WERI-Rb-1 (cell line): ENCODE data around the gene ROR1.

Experiments used
- DNase-seq: peaks from one replicate; pipeline ENCODE4 v3.0.0-alpha.2; 2020
- H3K27ac ChIP-seq: fragments of 250-450 bp; sonication (Bioruptor Pico); 2 replicates; pipeline ENCODE4 v1.5.1; 2020; ENCODE audit warnings: mild to moderate bottlenecking, moderate library complexity
- H3K27me3 ChIP-seq: fragments of 250-450 bp; sonication (Bioruptor Pico); 2 replicates; pipeline ENCODE4 v1.5.1; 2021; ENCODE audit warnings: mild to moderate bottlenecking, low read depth, moderate library complexity; ENCODE audit not compliant: insufficient read depth, severe bottlenecking
- H3K36me3 ChIP-seq: fragments of 250-450 bp; sonication (Bioruptor Pico); 2 replicates; pipeline ENCODE4 v1.5.1; 2020; ENCODE audit warnings: mild to moderate bottlenecking, moderate library complexity
- H3K4me3 ChIP-seq: 2 replicates; pipeline ENCODE4 v1.5.1; 2011; ENCODE audit warnings: low read depth, mild to moderate bottlenecking, control low read depth, low read length
- H3K9me3 ChIP-seq: fragments of 250-450 bp; sonication (Bioruptor Pico); 2 replicates; pipeline ENCODE4 v1.5.1; 2021; ENCODE audit warnings: mild to moderate bottlenecking, moderate library complexity; ENCODE audit not compliant: severe bottlenecking
- TF ChIP-seq, protein P1 (sequence below): IDR thresholded peaks from 2 replicates; pipeline ENCODE4 v1.5.1; 2011; ENCODE audit warnings: low read depth, mild to moderate bottlenecking, control low read depth, inconsistent platforms, low read length

The ROR1 gene

DNA sequence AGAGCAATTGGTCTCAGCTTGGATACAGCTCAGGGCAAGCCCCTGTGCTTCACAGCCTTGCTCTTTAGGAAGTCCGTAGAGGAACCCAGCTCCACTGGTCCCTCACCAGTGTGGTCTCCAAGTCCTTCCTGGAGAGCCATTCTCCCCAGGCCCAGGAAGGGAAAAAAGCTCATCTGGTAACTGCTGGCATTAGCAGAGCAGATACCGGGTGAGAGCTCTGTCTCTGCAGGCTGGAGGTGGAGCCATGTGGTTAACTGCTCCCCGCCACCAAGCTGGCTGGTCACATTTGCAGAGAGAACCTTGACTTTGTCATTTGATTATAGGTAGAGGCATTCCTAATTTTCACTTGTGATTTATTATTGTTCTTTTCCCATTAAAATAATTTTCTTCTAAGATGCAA is 169.6 kb downstream of the ROR1 start:
- Histone ChIP-seq H3K27ac (no peak overlapping the region), H3K4me3 (no peak overlapping the region), H3K9me3 (no peaks in the 10 kb centered on the region), H3K27me3 (no peaks in the 10 kb centered on the region), H3K36me3 (no peaks in the 10 kb centered on the region)
- TF ChIP-seq, protein P1, sequence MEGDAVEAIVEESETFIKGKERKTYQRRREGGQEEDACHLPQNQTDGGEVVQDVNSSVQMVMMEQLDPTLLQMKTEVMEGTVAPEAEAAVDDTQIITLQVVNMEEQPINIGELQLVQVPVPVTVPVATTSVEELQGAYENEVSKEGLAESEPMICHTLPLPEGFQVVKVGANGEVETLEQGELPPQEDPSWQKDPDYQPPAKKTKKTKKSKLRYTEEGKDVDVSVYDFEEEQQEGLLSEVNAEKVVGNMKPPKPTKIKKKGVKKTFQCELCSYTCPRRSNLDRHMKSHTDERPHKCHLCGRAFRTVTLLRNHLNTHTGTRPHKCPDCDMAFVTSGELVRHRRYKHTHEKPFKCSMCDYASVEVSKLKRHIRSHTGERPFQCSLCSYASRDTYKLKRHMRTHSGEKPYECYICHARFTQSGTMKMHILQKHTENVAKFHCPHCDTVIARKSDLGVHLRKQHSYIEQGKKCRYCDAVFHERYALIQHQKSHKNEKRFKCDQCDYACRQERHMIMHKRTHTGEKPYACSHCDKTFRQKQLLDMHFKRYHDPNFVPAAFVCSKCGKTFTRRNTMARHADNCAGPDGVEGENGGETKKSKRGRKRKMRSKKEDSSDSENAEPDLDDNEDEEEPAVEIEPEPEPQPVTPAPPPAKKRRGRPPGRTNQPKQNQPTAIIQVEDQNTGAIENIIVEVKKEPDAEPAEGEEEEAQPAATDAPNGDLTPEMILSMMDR: no peak
- DNase-seq: no peak

DNA sequence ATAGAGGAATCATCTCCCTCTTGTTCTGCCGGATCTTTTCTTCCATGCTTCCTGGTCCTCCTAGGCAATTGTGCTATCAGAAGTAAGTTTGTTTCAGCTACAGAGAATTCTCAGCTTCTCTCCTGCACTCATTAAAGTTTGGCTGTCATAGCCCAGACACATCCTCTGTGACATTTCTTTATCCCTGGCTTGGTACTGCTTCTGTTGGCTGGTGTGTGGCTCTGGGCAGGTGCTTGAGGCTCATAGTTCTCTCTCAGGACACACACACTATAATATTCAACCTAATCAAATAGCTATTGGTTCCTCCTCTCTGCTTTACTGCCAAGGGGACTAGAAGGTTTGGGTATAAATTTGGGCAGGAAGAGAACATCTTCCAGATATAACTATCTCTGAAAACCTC is 172.1 kb downstream of the ROR1 start:
- TF ChIP-seq, protein P1: no peak
- DNase-seq: no peak
- H3K9me3 ChIP-seq: no peaks in the 10 kb centered on the region
- H3K27ac ChIP-seq: no peak overlapping the region
- no peak overlapping the region for H3K4me3 ChIP-seq
- no peaks in the 10 kb centered on the region for H3K27me3 ChIP-seq
- H3K36me3 ChIP-seq: no peaks in the 10 kb centered on the region

DNA sequence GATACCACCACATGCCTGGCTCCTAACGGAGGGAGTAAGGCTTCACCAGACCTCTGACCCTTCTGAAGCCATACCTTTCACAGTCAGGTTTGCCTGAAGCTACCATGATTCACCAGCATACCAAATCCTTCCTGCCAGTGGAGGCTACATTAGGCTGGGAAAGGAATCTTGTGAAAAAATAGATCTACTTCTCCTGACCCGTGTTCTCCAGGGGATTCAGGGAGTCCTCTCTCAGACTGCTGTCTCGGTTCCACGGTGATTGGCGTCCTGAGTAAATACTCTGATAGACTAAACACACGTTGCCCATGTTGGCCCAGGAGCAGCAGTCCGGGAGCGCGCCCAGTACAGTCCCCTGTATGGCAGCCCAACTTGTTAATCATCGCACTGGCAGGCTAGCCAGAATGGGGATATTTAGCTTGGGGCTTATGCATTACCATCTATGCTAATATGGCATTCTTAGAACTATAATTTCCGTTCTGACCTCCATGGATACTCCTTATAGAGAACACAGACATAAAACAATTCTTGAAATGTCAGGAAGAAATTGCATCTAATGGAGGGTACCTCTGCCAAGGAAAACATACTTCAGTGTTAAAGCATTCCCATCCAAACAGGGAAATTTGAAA is 173.2 kb downstream of the ROR1 start:
- TF ChIP-seq, protein P1: no peak
- no peaks in the 10 kb centered on the region for H3K9me3 ChIP-seq
- H3K27me3 ChIP-seq: no peaks in the 10 kb centered on the region
- no peak for DNase-seq
- no peak overlapping the region for H3K4me3 ChIP-seq
- no peaks in the 10 kb centered on the region for H3K36me3 ChIP-seq
- H3K27ac ChIP-seq: no peak overlapping the region

DNA sequence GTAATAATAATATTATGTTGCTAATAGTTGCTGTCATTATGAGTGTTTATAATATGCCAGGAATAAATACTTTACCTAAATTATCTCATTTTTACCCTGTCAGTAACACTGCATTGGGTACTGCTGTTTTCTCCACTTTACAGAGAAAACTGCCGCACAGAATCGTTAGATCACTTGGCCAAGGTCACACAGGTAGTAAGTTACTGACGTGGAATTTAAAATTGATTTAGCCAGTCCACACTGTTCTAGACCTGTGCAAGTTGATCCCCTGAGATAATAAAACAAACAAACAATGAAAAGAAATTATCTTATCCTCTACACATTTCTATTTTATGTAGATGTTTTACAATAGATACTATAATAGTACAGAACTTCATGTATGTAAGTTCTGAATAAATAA is 174.1 kb downstream of the ROR1 start:
- H3K27ac ChIP-seq: no peak overlapping the region
- no peaks in the 10 kb centered on the region for H3K27me3 ChIP-seq
- no peaks in the 10 kb centered on the region for H3K9me3 ChIP-seq
- no peak overlapping the region for H3K4me3 ChIP-seq
- TF ChIP-seq, protein P1: no peak
- no peak for DNase-seq
- no peaks in the 10 kb centered on the region for H3K36me3 ChIP-seq

DNA sequence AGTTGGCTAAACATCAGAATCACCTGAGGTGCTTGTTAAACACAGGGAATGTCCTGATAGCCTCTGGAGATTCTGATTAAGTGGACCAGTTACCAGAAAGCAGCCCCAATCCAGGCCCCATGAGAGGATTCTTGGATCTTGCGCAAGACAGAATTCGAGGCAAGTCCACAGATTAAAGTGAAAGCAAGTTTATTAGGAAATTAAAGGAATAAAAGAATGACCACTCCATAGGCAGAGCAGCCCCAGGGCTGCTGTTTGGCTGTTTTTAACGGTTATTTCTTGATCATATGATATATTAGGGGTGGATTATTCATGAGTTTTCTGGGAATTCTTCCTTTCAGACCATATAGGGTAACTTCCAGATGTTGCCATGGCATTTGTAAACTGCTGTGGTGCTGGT is 176.2 kb downstream of the ROR1 start:
- no peak for DNase-seq
- H3K27ac ChIP-seq: no peak overlapping the region
- H3K27me3 ChIP-seq: no peaks in the 10 kb centered on the region
- no peak overlapping the region for H3K4me3 ChIP-seq
- H3K36me3 ChIP-seq: no peaks in the 10 kb centered on the region
- TF ChIP-seq, protein P1: no peak
- no peaks in the 10 kb centered on the region for H3K9me3 ChIP-seq
